WERI-Rb-1 (cell line): ENCODE data around the gene CLEC11A.

ENCODE experiments used
- DNase-seq: peaks from one replicate; pipeline ENCODE4 v3.0.0-alpha.2; 2020
- H3K27ac ChIP-seq: fragments of 250-450 bp; sonication (Bioruptor Pico); 2 replicates; pipeline ENCODE4 v1.5.1; 2020; ENCODE audit warnings: mild to moderate bottlenecking, moderate library complexity
- H3K27me3 ChIP-seq: fragments of 250-450 bp; sonication (Bioruptor Pico); 2 replicates; pipeline ENCODE4 v1.5.1; 2021; ENCODE audit warnings: mild to moderate bottlenecking, low read depth, moderate library complexity; ENCODE audit not compliant: insufficient read depth, severe bottlenecking
- H3K36me3 ChIP-seq: fragments of 250-450 bp; sonication (Bioruptor Pico); 2 replicates; pipeline ENCODE4 v1.5.1; 2020; ENCODE audit warnings: mild to moderate bottlenecking, moderate library complexity
- H3K4me3 ChIP-seq: 2 replicates; pipeline ENCODE4 v1.5.1; 2011; ENCODE audit warnings: low read depth, mild to moderate bottlenecking, control low read depth, low read length
- H3K9me3 ChIP-seq: fragments of 250-450 bp; sonication (Bioruptor Pico); 2 replicates; pipeline ENCODE4 v1.5.1; 2021; ENCODE audit warnings: mild to moderate bottlenecking, moderate library complexity; ENCODE audit not compliant: severe bottlenecking
- CTCF ChIP-seq: IDR thresholded peaks from 2 replicates; pipeline ENCODE4 v1.5.1; 2011; ENCODE audit warnings: low read depth, mild to moderate bottlenecking, control low read depth, inconsistent platforms, low read length

The CLEC11A gene

GRCh38 chr19:50710094-50710493, 13.1 kb upstream of the CLEC11A start:
- H3K36me3 ChIP-seq = no peaks in the 10 kb centered on the region
- no peak for DNase-seq
- H3K4me3 ChIP-seq = no peak overlapping the region

GRCh38 chr19:50710612-50711011, 12.6 kb upstream of the CLEC11A start:
- no peak for DNase-seq
- Histone ChIP-seq H3K36me3 (no peaks in the 10 kb centered on the region), H3K9me3 (no peaks in the 10 kb centered on the region), H3K27ac (no peak overlapping the region), H3K4me3 (no peak overlapping the region), H3K27me3 (no peaks in the 10 kb centered on the region)
- TF ChIP-seq CTCF = no peak

More at GRCh38 chr19:50710094-50710493, 13.1 kb upstream of the CLEC11A start:
- no peaks in the 10 kb centered on the region for H3K27me3 ChIP-seq
- peak; percentile 20; the same call in 1 of the 2 replicates for TF ChIP-seq CTCF
- H3K27ac ChIP-seq = no peak overlapping the region
- H3K9me3 ChIP-seq = no peaks in the 10 kb centered on the region

GRCh38 chr19:50711196-50711595, 12.0 kb upstream of the CLEC11A start:
- no peak overlapping the region for H3K27ac ChIP-seq
- no peaks in the 10 kb centered on the region for H3K9me3 ChIP-seq
- no peak overlapping the region for H3K4me3 ChIP-seq
- TF ChIP-seq CTCF = no peak
- H3K27me3 ChIP-seq = no peaks in the 10 kb centered on the region
- no peak for DNase-seq
- no peaks in the 10 kb centered on the region for H3K36me3 ChIP-seq

GRCh38 chr19:50711805-50712204, 11.4 kb upstream of the CLEC11A start:
- Histone ChIP-seq H3K27ac (no peak overlapping the region), H3K36me3 (no peaks in the 10 kb centered on the region), H3K4me3 (no peak overlapping the region), H3K9me3 (no peaks in the 10 kb centered on the region), H3K27me3 (no peaks in the 10 kb centered on the region)
- no peak for DNase-seq
- TF ChIP-seq CTCF = no peak

- Histone ChIP-seq H3K9me3 (no peaks in the 10 kb centered on the region), H3K27me3 (peaks cover 7% of the 10 kb centered on the region), H3K4me3 (no peak overlapping the region), H3K36me3 (no peaks in the 10 kb centered on the region), H3K27ac (no peak overlapping the region)
- no peak for DNase-seq
- no peak for TF ChIP-seq CTCF
These were observed 10.3 kb upstream of the CLEC11A start for GRCh38 chr19:50712833-50713232.

GRCh38 chr19:50713556-50714236, 9.5 kb upstream of the CLEC11A start:
- no peaks in the 10 kb centered on the region for H3K36me3 ChIP-seq
- no peak overlapping the region for H3K27ac ChIP-seq
- no peaks in the 10 kb centered on the region for H3K9me3 ChIP-seq
- no peak overlapping the region for H3K4me3 ChIP-seq
- DNase-seq = no peak
- no peak for TF ChIP-seq CTCF
- peaks cover 8% of the 10 kb centered on the region for H3K27me3 ChIP-seq
